Stimulated activated CD4-positive, alpha-beta T cell treated with anti-CD3 and anti-CD28 coated beads, TNF-alpha, amount 100 ng/mL, for 48 hours (primary cell): ENCODE data around the gene TNS3.

Experiments used
- DNase-seq, 3 donors: peaks; one replicate each; pipeline ENCODE4 v3.0.0-alpha.2; 2020; ENCODE audit warnings: low read depth in 3 of 3

Gene TNS3

GRCh38 chr7:47329320-47329926, 252.5 kb downstream of the TNS3 start:
- DNase-seq, result no peak

- DNase-seq, result no peak
Measured at GRCh38 chr7:47328392-47329319, 253.3 kb downstream of the TNS3 start.

GRCh38 chr7:47327698-47328391, 254.1 kb downstream of the TNS3 start:
- no peak for DNase-seq

- DNase-seq, result no peak
Measured at GRCh38 chr7:47327346-47327697, 254.6 kb downstream of the TNS3 start.

- DNase-seq, result no peak
Measured at GRCh38 chr7:47326808-47327207, 255.1 kb downstream of the TNS3 start.

GRCh38 chr7:47326220-47326619, 255.7 kb downstream of the TNS3 start:
- no peak for DNase-seq

- no peak for DNase-seq
Measured at GRCh38 chr7:47325337-47325736, 256.6 kb downstream of the TNS3 start.

GRCh38 chr7:47323904-47324303, 258.0 kb downstream of the TNS3 start:
- no peak for DNase-seq

- DNase-seq, result no peak
Measured at GRCh38 chr7:47322731-47323130, 259.2 kb downstream of the TNS3 start.

GRCh38 chr7:47320296-47320695, 261.6 kb downstream of the TNS3 start:
- no peak for DNase-seq

- DNase-seq, result no peak
Measured at GRCh38 chr7:47318395-47319182, 263.3 kb downstream of the TNS3 start.

- DNase-seq, result no peak
Measured at GRCh38 chr7:47317487-47317886, 264.4 kb downstream of the TNS3 start.

- DNase-seq, result no peak
Measured at GRCh38 chr7:47314728-47315607, 266.9 kb downstream of the TNS3 start.

- no peak for DNase-seq
Measured at GRCh38 chr7:47314248-47314647, 267.7 kb downstream of the TNS3 start.

- no peak for DNase-seq
Measured at GRCh38 chr7:47313564-47313963, 268.3 kb downstream of the TNS3 start.

GRCh38 chr7:47311891-47312290, 270.0 kb downstream of the TNS3 start:
- DNase-seq, result no peak

GRCh38 chr7:47310020-47310419, 271.9 kb downstream of the TNS3 start:
- no peak for DNase-seq

GRCh38 chr7:47308808-47309207, 273.1 kb downstream of the TNS3 start:
- DNase-seq, result no peak

GRCh38 chr7:47307311-47307710, 274.6 kb downstream of the TNS3 start:
- no peak for DNase-seq

GRCh38 chr7:47304727-47305719, 276.9 kb downstream of the TNS3 start:
- no peak for DNase-seq
